SU-DHL-6 (cell line): ENCODE measurements around the gene GABPB1.
"Not testable (repeated sequence)": the region's sequence is repeated elsewhere in the genome, so short reads cannot be mapped to it uniquely, and the experiment has no call there.

ENCODE experiments used
- EZH2phosphoT487 ChIP-seq: fragments of 200-600 bp; sonication (generic), shearing (Covaris generic); conservative IDR thresholded peaks from 2 replicates; pipeline ENCODE4 v1.6.1; 2018; ENCODE audit warnings: mild to moderate bottlenecking, antibody characterized with exemption, low read length, moderate library complexity, mixed read lengths
- TF ChIP-seq, protein P1 (sequence below): fragments of 200-600 bp; sonication (generic); IDR thresholded peaks from one replicate; pipeline ENCODE4 v1.5.1; 2017; ENCODE audit warnings: antibody characterized with exemption, mild to moderate bottlenecking, low read length, moderate library complexity; ENCODE audit not compliant: insufficient read depth, poor library complexity, severe bottlenecking

DNA sequence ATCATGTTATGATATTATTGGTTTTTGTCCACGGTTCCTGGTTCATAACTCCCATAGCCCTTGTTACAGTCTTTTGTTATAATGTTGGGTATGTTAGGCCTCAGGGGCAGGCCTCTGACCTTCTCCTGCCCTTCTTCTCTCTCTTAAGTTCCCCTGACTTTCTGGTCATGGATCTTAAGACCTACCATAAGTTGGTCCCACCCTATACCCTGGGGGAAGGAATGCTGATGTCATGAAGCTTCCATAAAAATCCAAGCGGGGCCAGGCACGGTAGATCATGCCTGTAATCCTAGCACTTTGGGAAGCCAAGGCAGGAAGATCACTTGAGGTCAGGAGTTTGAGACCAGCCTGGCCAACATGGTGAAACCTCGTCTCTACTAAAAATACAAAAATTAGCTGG is 36.6 kb upstream of the GABPB1 start:
- TF ChIP-seq, protein P1, sequence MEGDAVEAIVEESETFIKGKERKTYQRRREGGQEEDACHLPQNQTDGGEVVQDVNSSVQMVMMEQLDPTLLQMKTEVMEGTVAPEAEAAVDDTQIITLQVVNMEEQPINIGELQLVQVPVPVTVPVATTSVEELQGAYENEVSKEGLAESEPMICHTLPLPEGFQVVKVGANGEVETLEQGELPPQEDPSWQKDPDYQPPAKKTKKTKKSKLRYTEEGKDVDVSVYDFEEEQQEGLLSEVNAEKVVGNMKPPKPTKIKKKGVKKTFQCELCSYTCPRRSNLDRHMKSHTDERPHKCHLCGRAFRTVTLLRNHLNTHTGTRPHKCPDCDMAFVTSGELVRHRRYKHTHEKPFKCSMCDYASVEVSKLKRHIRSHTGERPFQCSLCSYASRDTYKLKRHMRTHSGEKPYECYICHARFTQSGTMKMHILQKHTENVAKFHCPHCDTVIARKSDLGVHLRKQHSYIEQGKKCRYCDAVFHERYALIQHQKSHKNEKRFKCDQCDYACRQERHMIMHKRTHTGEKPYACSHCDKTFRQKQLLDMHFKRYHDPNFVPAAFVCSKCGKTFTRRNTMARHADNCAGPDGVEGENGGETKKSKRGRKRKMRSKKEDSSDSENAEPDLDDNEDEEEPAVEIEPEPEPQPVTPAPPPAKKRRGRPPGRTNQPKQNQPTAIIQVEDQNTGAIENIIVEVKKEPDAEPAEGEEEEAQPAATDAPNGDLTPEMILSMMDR, result not testable (repeated sequence)
- not testable (repeated sequence) for TF ChIP-seq EZH2phosphoT487
